ENCODE measurements around the gene ESR2. TPM values are rescaled to one million over a fixed set of nuclear protein-coding genes. Genes with fewer than 3 reads are reported as not detected.

ESR2 gene
- total and polyA plus RNA-seq, 2 of the 8 experiments (the other 6 are each of a cell fraction or from before 2014, with no cell fraction given), result 0.19 to 0.23 TPM

- TF ChIP-seq BACH1 (IDR thresholded peaks at IDR 0.05; ENCODE audit: low read length), result no peak
- TF ChIP-seq USF2 (IDR thresholded peaks at IDR 0.05; ENCODE audit: low read length), result no peak
- no peak for TF ChIP-seq HDAC2 (IDR thresholded peaks at IDR 0.05; ENCODE audit: borderline replicate concordance in 1 of 2, low read depth in 2 of 2, low read length in 2 of 2)
- no peak for TF ChIP-seq FOSL1 (IDR thresholded peaks at IDR 0.05; ENCODE audit: insufficient read depth, low read depth, low read length)
- no peak for TF ChIP-seq SIN3A (conservative IDR thresholded peaks at IDR 0.05 in 1 of 2, IDR thresholded peaks at IDR 0.05 in 1 of 2; ENCODE audit: low read depth in 1 of 2, low read length in 2 of 2)
- TF ChIP-seq RFX5 (IDR thresholded peaks at IDR 0.05; ENCODE audit: borderline replicate concordance, low read depth, low read length), result no peak
- no peak for TF ChIP-seq PHF8 (conservative IDR thresholded peaks at IDR 0.05; ENCODE audit: low read depth, low read length)
- TF ChIP-seq HDAC6 (IDR thresholded peaks at IDR 0.05; ENCODE audit: low read depth, low read length), result no peak
- TF ChIP-seq TAF7 (optimal IDR thresholded peaks at IDR 0.05; ENCODE audit: borderline replicate concordance, low read depth, low read length), result no peak
- no peak for TF ChIP-seq BCL11A (IDR thresholded peaks at IDR 0.05; ENCODE audit: low read depth in 2 of 2, low read length in 2 of 2)
- no peak for TF ChIP-seq POU5F1 (IDR thresholded peaks at IDR 0.05; ENCODE audit: low read depth, low read length)
- no peak for TF ChIP-seq RBBP5 (IDR thresholded peaks at IDR 0.05; ENCODE audit: borderline replicate concordance, low read depth, low read length)
- no peak for TF ChIP-seq RAD21 (IDR thresholded peaks at IDR 0.05 in 1 of 2, conservative IDR thresholded peaks at IDR 0.05 in 1 of 2; ENCODE audit: low read depth in 2 of 2, low read length in 2 of 2)
- TF ChIP-seq SAP30 (IDR thresholded peaks at IDR 0.05; ENCODE audit: insufficient read depth, insufficient replicate concordance, low read length), result no peak
- no peak for TF ChIP-seq MAFK (IDR thresholded peaks at IDR 0.05; ENCODE audit: low read depth, low read length)
- TF ChIP-seq ASH2L (IDR thresholded peaks at IDR 0.05; ENCODE audit: low read length), result no peak
Observed at GRCh38 chr14:64255756-64256155, 38.4 kb downstream of the ESR2 start (continued).
